GM12878 (cell line): ENCODE results near the gene SIGLEC12. TPM values are rescaled to one million over a fixed set of nuclear protein-coding genes. Genes with fewer than 3 reads are reported as not detected.

Source experiments
- ATAC-seq: fragments of 200-7000 bp; cut with Tn5 transposase; 3 replicates; pipeline ENCODE4 v1.9.1; 2020; ENCODE audit warnings: mild to moderate bottlenecking, moderate library complexity
- BruUV-seq: library from RNA; stranded (reverse); fragments of 400-500 nt; replicated peaks from 2 replicates; lab custom pipeline; 2021; lab: Mats Ljungman, UMichigan
- CTCF ChIA-PET: fragments of 300-600 bp; sonication (Branson Sonifier 250); formaldehyde crosslinking; extraction: SDS; loops from one replicate; lab custom pipeline; 2021; ENCODE audit warnings: inconsistent platforms; lab: Yijun Ruan, JAX
- POLR2A ChIA-PET: fragments of 350-600 bp; formaldehyde crosslinking; extraction: SDS; loops from one replicate; lab custom pipeline; 2021; ENCODE audit warnings: inconsistent platforms; lab: Charles Lee
- RAD21 ChIA-PET: fragments of 300-600 bp; sonication (Branson Sonifier 250); formaldehyde crosslinking; loops from one replicate; lab custom pipeline; 2023; ENCODE audit warnings: antibody characterized with exemption; ENCODE audit not compliant: unreplicated experiment; lab: Charles Lee
- SMC1A ChIA-PET: fragments of 300-600 bp; sonication (Branson Sonifier 250); formaldehyde crosslinking; loops from one replicate; lab custom pipeline; 2023; ENCODE audit not compliant: unreplicated experiment, uncharacterized antibody; lab: Charles Lee
- DNase-seq: peaks from one replicate; pipeline ENCODE4 v3.0.0-alpha.2; 2011; ENCODE audit warnings: low read depth, low spot score
- FAIRE-seq: peaks from 3 replicates; lab custom pipeline; 2011; peaks lifted over from hg19 to GRCh38; lab: Jason Lieb, UNC
- H2AFZ ChIP-seq: 2 replicates; pipeline ENCODE4 v1.6.0; 2011; ENCODE audit warnings: low read depth, low read length, control low read depth; ENCODE audit not compliant: control insufficient read depth
- H3K27ac ChIP-seq: 2 replicates; pipeline ENCODE4 v1.5.1; 2011; ENCODE audit warnings: control low read depth; ENCODE audit not compliant: control insufficient read depth, insufficient read depth
- H3K27me3 ChIP-seq, 2 experiments: replicated peaks in 1 of 2; 2 replicates each; pipeline versions ENCODE4 v1.6.0 to v1.6.1; 2011; ENCODE audit warnings: low read length in 1 of 2; ENCODE audit not compliant: control insufficient read depth in 2 of 2, insufficient read depth in 2 of 2
- H3K36me3 ChIP-seq, 2 experiments: 2 replicates each; pipeline ENCODE4 v1.5.1; 2011; ENCODE audit warnings: low read length in 1 of 2; ENCODE audit not compliant: control insufficient read depth in 2 of 2, insufficient read depth in 2 of 2
- H3K4me1 ChIP-seq: 2 replicates; pipeline ENCODE4 v1.6.1; 2011; ENCODE audit warnings: mild to moderate bottlenecking, low read length, moderate library complexity, mixed read lengths; ENCODE audit not compliant: control insufficient read depth, insufficient read depth
- H3K4me2 ChIP-seq: 2 replicates; pipeline ENCODE4 v1.6.0; 2011; ENCODE audit warnings: control low read depth; ENCODE audit not compliant: control insufficient read depth, insufficient read depth
- H3K4me3 ChIP-seq: fragments of 200-600 bp; sonication (generic); 2 replicates; pipeline ENCODE4 v1.5.1; 2016
- H3K79me2 ChIP-seq: 2 replicates; pipeline ENCODE4 v1.6.0; 2011; ENCODE audit warnings: low read length; ENCODE audit not compliant: control insufficient read depth, insufficient read depth
- H3K9ac ChIP-seq: 2 replicates; pipeline ENCODE4 v1.8.0; 2011; ENCODE audit warnings: low read length, control low read depth, mixed read lengths; ENCODE audit not compliant: control insufficient read depth, insufficient read depth
- H3K9me3 ChIP-seq: replicated peaks from 3 replicates; pipeline ENCODE4 v1.5.1; 2011; ENCODE audit warnings: mild to moderate bottlenecking, low read length; ENCODE audit not compliant: control insufficient read depth, insufficient read depth
- H4K20me1 ChIP-seq: 2 replicates; pipeline ENCODE4 v1.6.0; 2011; ENCODE audit not compliant: control insufficient read depth, insufficient read depth
- BMI1 ChIP-seq: fragments of 450-650 bp; IDR thresholded peaks from 2 replicates; pipeline ENCODE4 v1.6.1; 2016; ENCODE audit warnings: mild to moderate bottlenecking, moderate library complexity, borderline replicate concordance
- CREM ChIP-seq: IDR thresholded peaks from 2 replicates; pipeline ENCODE4 v1.6.1; 2014; ENCODE audit warnings: antibody characterized with exemption, low read depth
- EED ChIP-seq: sonication (generic); IDR thresholded peaks from 2 replicates; pipeline ENCODE4 v1.6.1; 2016; ENCODE audit warnings: antibody characterized with exemption, low read depth
- FOXM1 ChIP-seq: IDR thresholded peaks from 2 replicates; pipeline ENCODE4 v1.6.1; 2012; ENCODE audit warnings: low read depth, mild to moderate bottlenecking, inconsistent platforms, low read length, moderate library complexity
- MEF2A ChIP-seq: IDR thresholded peaks from 2 replicates; pipeline ENCODE4 v1.6.1; 2011; ENCODE audit warnings: low read depth, mild to moderate bottlenecking, low read length, moderate library complexity; ENCODE audit not compliant: insufficient read depth
- MEF2B ChIP-seq: fragments of 450-650 bp; IDR thresholded peaks from 2 replicates; pipeline ENCODE4 v1.6.1; 2018; ENCODE audit warnings: mild to moderate bottlenecking, moderate library complexity; ENCODE audit not compliant: partially characterized antibody, poor library complexity, severe bottlenecking
- MTA2 ChIP-seq: fragments of 450-650 bp; IDR thresholded peaks from 2 replicates; pipeline ENCODE4 v1.6.1; 2016; ENCODE audit warnings: low read depth, mild to moderate bottlenecking, moderate library complexity
- MTA3 ChIP-seq: IDR thresholded peaks from 2 replicates; pipeline ENCODE4 v1.6.1; 2012; ENCODE audit warnings: low read length, inconsistent platforms, borderline replicate concordance
- POU2F2 ChIP-seq: IDR thresholded peaks from 3 replicates; pipeline ENCODE4 v1.6.1; 2011; ENCODE audit warnings: low read depth, mild to moderate bottlenecking, low read length, borderline replicate concordance
- RUNX3 ChIP-seq: IDR thresholded peaks from 2 replicates; pipeline ENCODE4 v1.6.1; 2012; ENCODE audit warnings: low read length, inconsistent platforms
- WGBS: methylation state at CpG from one replicate; pipeline ENCODE4 v1.1.6; 2016; ENCODE audit warnings: low lambda C conversion rate; ENCODE audit not compliant: insufficient replicate concordance, insufficient coverage; ENCODE audit errors: missing lambda C conversion rate; 5-methylcytosine and 5-hydroxymethylcytosine counted together
- in situ Hi-C: fragments of 300-500 bp; cut with MboI; formaldehyde crosslinking; loops from 9 replicates; pipeline ENCODE4 v1.14.3; 2018; ENCODE audit warnings: mixed read lengths
- intact Hi-C: fragments of 100-400 bp; cut with micrococcal nuclease; formaldehyde crosslinking; loops from one replicate; pipeline ENCODE4 v1.14.2; 2022; ENCODE audit not compliant: unreplicated experiment
- polyA plus RNA-seq, 11 experiments: library from polyadenylated mRNA; depleted of rRNA in 4 of 11; unstranded in 6 of 11; stranded (reverse) in 5 of 11; fragments of >200 nt; fragmentation: Nextera tagmentation in 4 of 11; fragmentation: Illumina TruSeq in 1 of 11; extraction: Ambion mirVana in 4 of 11; extraction: Trizol in 1 of 11; gene quantifications; 1 replicate in 1 of 11; 2 replicates in 10 of 11; pipeline versions ENCODE4 v1.2.1 to v1.2.3, GENCODE V29; 2011 to 2016; ENCODE audit warnings: inconsistent platforms in 2 of 11, missing spikeins in 2 of 11, low read depth in 1 of 11
- total RNA-seq, 4 experiments: library from RNA; depleted of rRNA in 3 of 4; stranded (reverse); fragments of >200 nt in 3 of 4; fragmentation: Illumina TruSeq in 1 of 4; extraction: Trizol in 1 of 4; gene quantifications; 2 replicates each; pipeline versions ENCODE4 v1.2.1 to v1.2.3, GENCODE V29; 2013 to 2021
- TF ChIP-seq, protein P1 (sequence below): IDR thresholded peaks from 2 replicates; pipeline ENCODE4 v1.6.1; 2012; ENCODE audit warnings: improper control_type of control experiment, low read depth, low read length; ENCODE audit not compliant: insufficient replicate concordance
- TF ChIP-seq, protein P2 (sequence below): IDR thresholded peaks from 2 replicates; pipeline ENCODE4 v1.6.1; 2012; ENCODE audit warnings: low read length, inconsistent platforms

Gene SIGLEC12
- total and polyA plus RNA-seq, 10 of the 15 experiments (the other 5 are each of a cell fraction or from before 2014, with no cell fraction given) = 0.03 to 0.18 (median 0.06) TPM; not detected in 5

DNA sequence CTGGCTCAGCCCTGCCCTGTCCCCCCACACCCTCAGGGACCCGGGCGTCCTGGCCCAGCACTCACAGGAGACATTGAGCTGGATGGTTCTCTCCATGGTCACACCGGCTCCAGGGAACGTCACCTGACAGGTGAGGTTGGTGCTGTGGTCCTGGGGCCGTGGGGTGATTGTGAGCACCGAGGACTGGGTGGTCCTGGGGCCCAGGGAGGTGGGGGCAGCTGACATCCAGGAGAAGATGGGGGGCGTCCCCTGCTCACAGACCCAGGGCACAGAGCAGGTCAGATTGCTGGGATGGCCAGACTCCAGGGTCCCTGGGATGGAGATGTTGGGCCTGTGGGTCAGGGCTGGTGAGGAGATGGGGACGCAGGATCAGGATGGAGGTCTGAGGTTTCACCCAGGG is 29.0 kb upstream of the SIGLEC12 start:
- ChIA-PET CTCF (no interaction called here), SMC1A (no interaction called here), POLR2A (no interaction called here), RAD21 (interaction anchor here (0.6 kb wide), 1 partner anchor 46 kb away, joined by 3 read pairs; no protein-coding TSS in a partner anchor)
- H3K4me3 ChIP-seq = no peak overlapping the region
- no peak for FAIRE-seq
- intact Hi-C loops (no loop called here), in situ Hi-C loops (no loop called here)
- peaks cover 11% of the 10 kb centered on the region for H3K4me1 ChIP-seq
- WGBS = 27% methylated on average over 8 of the region's 8 CpGs
- ATAC-seq = no peak
- BruUV-seq = no TSS peak
- no peak for DNase-seq
- no peak overlapping the region for H3K4me2 ChIP-seq
- no peak for TF ChIP-seq FOXM1
- no peak for TF ChIP-seq MEF2B
- no peak for TF ChIP-seq MTA2
- no peak for TF ChIP-seq BMI1
- TF ChIP-seq RUNX3 = no peak
- no peaks in the 10 kb centered on the region for H3K36me3 ChIP-seq
- H3K9me3 ChIP-seq = no peaks in the 10 kb centered on the region
- no peak overlapping the region for H3K27ac ChIP-seq
- H3K9ac ChIP-seq = no peak overlapping the region
- no peaks in the 10 kb centered on the region for H3K79me2 ChIP-seq
- no peaks in the 10 kb centered on the region for H3K27me3 ChIP-seq
- no peak overlapping the region for H2AFZ ChIP-seq
- H4K20me1 ChIP-seq = no peaks in the 10 kb centered on the region

DNA sequence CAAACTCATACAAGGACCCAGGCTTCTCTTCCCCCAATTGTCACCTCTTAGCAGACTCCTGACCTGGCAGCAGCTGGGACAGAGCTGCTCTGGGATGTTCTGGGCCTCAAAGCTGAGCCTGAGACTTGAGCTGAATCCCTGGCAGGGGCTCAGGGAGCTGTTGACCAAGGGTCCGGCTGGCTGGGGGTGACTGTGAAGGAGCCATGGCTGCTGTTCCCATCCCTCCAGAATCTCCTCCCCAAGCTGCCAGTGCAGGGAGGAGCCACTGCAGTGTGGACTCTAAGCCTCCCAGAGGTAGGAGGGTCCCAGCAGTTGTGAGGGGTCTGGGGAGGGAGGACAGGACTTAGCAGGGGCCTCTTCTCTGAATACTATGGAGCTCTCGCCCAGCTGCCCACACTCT is 27.7 kb upstream of the SIGLEC12 start:
- Histone ChIP-seq H3K4me2 (no peak overlapping the region), H3K36me3 (no peaks in the 10 kb centered on the region), H3K27ac (no peak overlapping the region), H3K27me3 (no peaks in the 10 kb centered on the region; a peak in 1 of 4 replicates), H2AFZ (no peak overlapping the region), H3K4me1 (peaks cover 11% of the 10 kb centered on the region), H3K9me3 (no peaks in the 10 kb centered on the region), H3K9ac (no peak overlapping the region), H3K4me3 (no peak overlapping the region), H4K20me1 (no peaks in the 10 kb centered on the region), H3K79me2 (no peaks in the 10 kb centered on the region)
- FAIRE-seq (no peak), DNase-seq (no peak), ATAC-seq (no peak)
- RAD21 ChIA-PET = no interaction called here
- CTCF ChIA-PET = interaction anchor here (1.4 kb wide), 1 partner anchor 14 kb away, joined by 6 read pairs; no protein-coding TSS in a partner anchor
- POLR2A ChIA-PET = no interaction called here
- intact Hi-C loops = no loop called here
- BruUV-seq = no TSS peak
- in situ Hi-C loops = no loop called here
- SMC1A ChIA-PET = interaction anchor here (0.6 to 0.9 kb wide), 2 partner anchors 112 to 420 kb away, joined by 3 read pairs; partner anchors contain the start of gene SIGLEC10
- 84% methylated on average over 2 of the region's 2 CpGs for WGBS
- TF ChIP-seq, protein P1, sequence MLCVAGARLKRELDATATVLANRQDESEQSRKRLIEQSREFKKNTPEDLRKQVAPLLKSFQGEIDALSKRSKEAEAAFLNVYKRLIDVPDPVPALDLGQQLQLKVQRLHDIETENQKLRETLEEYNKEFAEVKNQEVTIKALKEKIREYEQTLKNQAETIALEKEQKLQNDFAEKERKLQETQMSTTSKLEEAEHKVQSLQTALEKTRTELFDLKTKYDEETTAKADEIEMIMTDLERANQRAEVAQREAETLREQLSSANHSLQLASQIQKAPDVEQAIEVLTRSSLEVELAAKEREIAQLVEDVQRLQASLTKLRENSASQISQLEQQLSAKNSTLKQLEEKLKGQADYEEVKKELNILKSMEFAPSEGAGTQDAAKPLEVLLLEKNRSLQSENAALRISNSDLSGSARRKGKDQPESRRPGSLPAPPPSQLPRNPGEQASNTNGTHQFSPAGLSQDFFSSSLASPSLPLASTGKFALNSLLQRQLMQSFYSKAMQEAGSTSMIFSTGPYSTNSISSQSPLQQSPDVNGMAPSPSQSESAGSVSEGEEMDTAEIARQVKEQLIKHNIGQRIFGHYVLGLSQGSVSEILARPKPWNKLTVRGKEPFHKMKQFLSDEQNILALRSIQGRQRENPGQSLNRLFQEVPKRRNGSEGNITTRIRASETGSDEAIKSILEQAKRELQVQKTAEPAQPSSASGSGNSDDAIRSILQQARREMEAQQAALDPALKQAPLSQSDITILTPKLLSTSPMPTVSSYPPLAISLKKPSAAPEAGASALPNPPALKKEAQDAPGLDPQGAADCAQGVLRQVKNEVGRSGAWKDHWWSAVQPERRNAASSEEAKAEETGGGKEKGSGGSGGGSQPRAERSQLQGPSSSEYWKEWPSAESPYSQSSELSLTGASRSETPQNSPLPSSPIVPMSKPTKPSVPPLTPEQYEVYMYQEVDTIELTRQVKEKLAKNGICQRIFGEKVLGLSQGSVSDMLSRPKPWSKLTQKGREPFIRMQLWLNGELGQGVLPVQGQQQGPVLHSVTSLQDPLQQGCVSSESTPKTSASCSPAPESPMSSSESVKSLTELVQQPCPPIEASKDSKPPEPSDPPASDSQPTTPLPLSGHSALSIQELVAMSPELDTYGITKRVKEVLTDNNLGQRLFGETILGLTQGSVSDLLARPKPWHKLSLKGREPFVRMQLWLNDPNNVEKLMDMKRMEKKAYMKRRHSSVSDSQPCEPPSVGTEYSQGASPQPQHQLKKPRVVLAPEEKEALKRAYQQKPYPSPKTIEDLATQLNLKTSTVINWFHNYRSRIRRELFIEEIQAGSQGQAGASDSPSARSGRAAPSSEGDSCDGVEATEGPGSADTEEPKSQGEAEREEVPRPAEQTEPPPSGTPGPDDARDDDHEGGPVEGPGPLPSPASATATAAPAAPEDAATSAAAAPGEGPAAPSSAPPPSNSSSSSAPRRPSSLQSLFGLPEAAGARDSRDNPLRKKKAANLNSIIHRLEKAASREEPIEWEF = no peak
- TF ChIP-seq CREM (no peak), MEF2A (no peak), MTA3 (no peak), POU2F2 (no peak), EED (no peak)
- TF ChIP-seq, protein P2, sequence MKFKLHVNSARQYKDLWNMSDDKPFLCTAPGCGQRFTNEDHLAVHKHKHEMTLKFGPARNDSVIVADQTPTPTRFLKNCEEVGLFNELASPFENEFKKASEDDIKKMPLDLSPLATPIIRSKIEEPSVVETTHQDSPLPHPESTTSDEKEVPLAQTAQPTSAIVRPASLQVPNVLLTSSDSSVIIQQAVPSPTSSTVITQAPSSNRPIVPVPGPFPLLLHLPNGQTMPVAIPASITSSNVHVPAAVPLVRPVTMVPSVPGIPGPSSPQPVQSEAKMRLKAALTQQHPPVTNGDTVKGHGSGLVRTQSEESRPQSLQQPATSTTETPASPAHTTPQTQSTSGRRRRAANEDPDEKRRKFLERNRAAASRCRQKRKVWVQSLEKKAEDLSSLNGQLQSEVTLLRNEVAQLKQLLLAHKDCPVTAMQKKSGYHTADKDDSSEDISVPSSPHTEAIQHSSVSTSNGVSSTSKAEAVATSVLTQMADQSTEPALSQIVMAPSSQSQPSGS = no peak
